IMR-90 (cell line): ENCODE results near the gene RAB27A. TPM values are rescaled to one million over a fixed set of nuclear protein-coding genes. Genes with fewer than 3 reads are reported as not detected.
A peak's percentile ranks its signal among the peaks of the same experiment; 100 is the strongest.

Source experiments
- ATAC-seq: fragments of 200-7000 bp; cut with Tn5 transposase; 2 replicates; pipeline ENCODE4 v1.9.1; 2020; ENCODE audit warnings: low read depth, mild to moderate bottlenecking, moderate library complexity
- BruUV-seq: library from RNA; stranded (reverse); fragments of 400-500 nt; replicated peaks from 2 replicates; lab custom pipeline; 2021; lab: Mats Ljungman, UMichigan
- CTCF ChIA-PET: fragments of 300-600 bp; formaldehyde crosslinking; extraction: SDS; loops from one replicate; lab custom pipeline; 2021; ENCODE audit warnings: antibody characterized with exemption; lab: Yijun Ruan, JAX
- POLR2A ChIA-PET: fragments of 300-600 bp; sonication (Branson Sonifier 250); formaldehyde crosslinking; loops from one replicate; lab custom pipeline; 2022; ENCODE audit warnings: antibody characterized with exemption; ENCODE audit not compliant: unreplicated experiment; lab: Charles Lee
- DNase-seq: peaks from one replicate; pipeline ENCODE4 v3.0.0; 2013
- H2AFZ ChIP-seq: replicated peaks from 2 replicates; pipeline ENCODE3; 2013; ENCODE audit warnings: low read length, mild to moderate bottlenecking; ENCODE audit not compliant: poor library complexity
- H2AK5ac ChIP-seq: 2 replicates; pipeline ENCODE4 v1.6.1; 2013; ENCODE audit warnings: low read depth, low read length, inconsistent platforms
- H2AK9ac ChIP-seq: replicated peaks from 2 replicates; pipeline ENCODE3; 2013; ENCODE audit warnings: mild to moderate bottlenecking, low read depth, low read length, moderate library complexity; ENCODE audit not compliant: poor library complexity
- H2BK120ac ChIP-seq: 2 replicates; pipeline ENCODE4 v1.6.1; 2013; ENCODE audit warnings: low read depth, low read length, inconsistent platforms
- H2BK15ac ChIP-seq: 3 replicates; pipeline ENCODE4 v1.6.1; 2013; ENCODE audit warnings: low read depth, low read length, inconsistent platforms
- H2BK20ac ChIP-seq: 2 replicates; pipeline ENCODE4 v1.6.1; 2013; ENCODE audit warnings: low read depth, mild to moderate bottlenecking, inconsistent platforms, low read length, moderate library complexity
- H2BK5ac ChIP-seq: 2 replicates; pipeline ENCODE4 v1.6.1; 2013; ENCODE audit warnings: mild to moderate bottlenecking, low read depth, low read length, inconsistent platforms; ENCODE audit not compliant: poor library complexity, severe bottlenecking
- H3K14ac ChIP-seq: replicated peaks from 2 replicates; pipeline ENCODE4 v1.6.1; 2013; ENCODE audit warnings: low read depth, low read length, inconsistent platforms
- H3K18ac ChIP-seq: 2 replicates; pipeline ENCODE4 v1.6.1; 2013; ENCODE audit warnings: low read depth, low read length, control low read depth
- H3K23ac ChIP-seq: 2 replicates; pipeline ENCODE4 v1.6.1; 2013; ENCODE audit warnings: low read depth, low read length, inconsistent platforms
- H3K27ac ChIP-seq: 2 replicates; pipeline ENCODE4 v1.5.1; 2013; ENCODE audit warnings: mild to moderate bottlenecking, control low read depth, low read length; ENCODE audit not compliant: insufficient read depth
- H3K27me3 ChIP-seq: 2 replicates; pipeline ENCODE4 v1.6.1; 2013; ENCODE audit warnings: low read length; ENCODE audit not compliant: control insufficient read depth, insufficient read depth
- H3K36me3 ChIP-seq: 2 replicates; pipeline ENCODE4 v1.6.1; 2013; ENCODE audit warnings: low read length, mixed read lengths; ENCODE audit not compliant: control insufficient read depth, insufficient read depth
- H3K4ac ChIP-seq: 2 replicates; pipeline ENCODE4 v1.6.1; 2013; ENCODE audit warnings: low read depth, low read length, inconsistent platforms
- H3K4me1 ChIP-seq: 2 replicates; pipeline ENCODE4 v1.6.1; 2013; ENCODE audit warnings: low read length, mixed read lengths; ENCODE audit not compliant: control insufficient read depth, insufficient read depth
- H3K4me2 ChIP-seq: 2 replicates; pipeline ENCODE4 v1.6.1; 2013; ENCODE audit warnings: low read depth, mild to moderate bottlenecking, control low read depth, low read length, moderate library complexity
- H3K4me3 ChIP-seq: 2 replicates; pipeline ENCODE4 v1.5.1; 2013; ENCODE audit warnings: low read depth, mild to moderate bottlenecking, control low read depth, low read length, moderate library complexity; ENCODE audit not compliant: insufficient read depth
- H3K56ac ChIP-seq: 2 replicates; pipeline ENCODE4 v1.6.1; 2013; ENCODE audit warnings: low read length, inconsistent platforms; ENCODE audit not compliant: insufficient read depth; ENCODE audit errors: extremely low read depth
- H3K79me1 ChIP-seq, 2 experiments: 2 replicates each; pipeline ENCODE4 v1.6.1; 2013; ENCODE audit warnings: low read length in 2 of 2, inconsistent platforms in 1 of 2, low read depth in 1 of 2
- H3K9ac ChIP-seq: 2 replicates; pipeline ENCODE4 v1.6.1; 2013; ENCODE audit warnings: low read depth, low read length, control low read depth
- H3K9me1 ChIP-seq: 2 replicates; pipeline ENCODE4 v1.6.1; 2013; ENCODE audit warnings: low read length, inconsistent platforms; ENCODE audit not compliant: insufficient read depth
- H3K9me3 ChIP-seq: 2 replicates; pipeline ENCODE4 v1.6.1; 2013; ENCODE audit warnings: low read length; ENCODE audit not compliant: control insufficient read depth, insufficient read depth
- H4K20me1 ChIP-seq: 2 replicates; pipeline ENCODE4 v1.6.1; 2013; ENCODE audit warnings: low read length, inconsistent platforms; ENCODE audit not compliant: insufficient read depth
- H4K5ac ChIP-seq: 2 replicates; pipeline ENCODE4 v1.6.1; 2013; ENCODE audit warnings: mild to moderate bottlenecking, low read depth, low read length, control low read depth
- H4K8ac ChIP-seq, 2 experiments: 2 replicates each; pipeline ENCODE4 v1.6.1; 2013; ENCODE audit warnings: low read depth in 2 of 2, low read length in 2 of 2, control low read depth in 1 of 2, inconsistent platforms in 1 of 2
- H4K91ac ChIP-seq: 2 replicates; pipeline ENCODE4 v1.6.1; 2013; ENCODE audit warnings: low read depth, low read length, inconsistent platforms; ENCODE audit not compliant: insufficient read depth
- BHLHE40 ChIP-seq: fragments of 150-350 bp; IDR thresholded peaks from 2 replicates; pipeline ENCODE4 v1.6.1; 2016; ENCODE audit warnings: mild to moderate bottlenecking, low read depth, low read length
- CEBPB ChIP-seq: IDR thresholded peaks from 2 replicates; pipeline ENCODE4 v1.6.1; 2012; ENCODE audit warnings: low read depth, low read length, improper control_type of control experiment
- CHD1 ChIP-seq: IDR thresholded peaks from 2 replicates; pipeline ENCODE4 v1.6.1; 2012; ENCODE audit warnings: low read depth, low read length, improper control_type of control experiment
- MAFK ChIP-seq: IDR thresholded peaks from 2 replicates; pipeline ENCODE4 v1.6.1; 2012; ENCODE audit warnings: low read depth, low read length, improper control_type of control experiment
- MAZ ChIP-seq: IDR thresholded peaks from 2 replicates; pipeline ENCODE4 v1.6.1; 2012; ENCODE audit warnings: low read depth, mild to moderate bottlenecking, low read length, improper control_type of control experiment, moderate library complexity, borderline replicate concordance
- MXI1 ChIP-seq: IDR thresholded peaks from 2 replicates; pipeline ENCODE4 v1.6.1; 2012; ENCODE audit warnings: low read depth, mild to moderate bottlenecking, low read length, moderate library complexity, borderline replicate concordance
- POLR2A ChIP-seq: IDR thresholded peaks from 2 replicates; pipeline ENCODE4 v1.6.1; 2012; ENCODE audit warnings: mild to moderate bottlenecking, low read depth, low read length
- RAD21 ChIP-seq: IDR thresholded peaks from 2 replicates; pipeline ENCODE4 v1.6.1; 2012; ENCODE audit warnings: low read length, improper control_type of control experiment
- RCOR1 ChIP-seq: IDR thresholded peaks from 2 replicates; pipeline ENCODE4 v1.6.1; 2012; ENCODE audit warnings: mild to moderate bottlenecking, low read length, improper control_type of control experiment; ENCODE audit not compliant: insufficient replicate concordance
- RFX5 ChIP-seq: IDR thresholded peaks from 2 replicates; pipeline ENCODE4 v1.8.0; 2012; ENCODE audit warnings: low read depth, mild to moderate bottlenecking, low read length, moderate library complexity
- SMC3 ChIP-seq: fragments of 150-350 bp; IDR thresholded peaks from 2 replicates; pipeline ENCODE4 v1.6.1; 2016; ENCODE audit warnings: low read depth, mild to moderate bottlenecking, antibody characterized with exemption, low read length, moderate library complexity
- WGBS, 2 experiments: methylation state at CpG; one replicate each; pipeline versions ENCODE4 v1.1.5 to v1.1.7; 2013; ENCODE audit warnings: missing lambda C conversion rate in 2 of 2; ENCODE audit not compliant: insufficient read length in 1 of 2; ENCODE audit errors: extremely low coverage in 2 of 2; 5-methylcytosine and 5-hydroxymethylcytosine counted together
- dilution Hi-C: fragments of 300-500 bp; cut with HindIII; formaldehyde crosslinking; loops from one replicate; pipeline ENCODE4 v1.14.3; 2018; ENCODE audit warnings: low sequenced_read_pairs; ENCODE audit not compliant: unreplicated experiment
- in situ Hi-C: fragments of 300-500 bp; cut with MboI; formaldehyde crosslinking; loops from 3 replicates; pipeline ENCODE4 v1.14.3; 2019; ENCODE audit warnings: low sequenced_read_pairs, inconsistent platforms, mixed read lengths
- intact Hi-C: fragments of 100-400 bp; cut with micrococcal nuclease; formaldehyde crosslinking; loops from 2 replicates; pipeline ENCODE4 v1.10.0; 2022
- polyA plus RNA-seq, 3 experiments: library from polyadenylated mRNA; depleted of rRNA; stranded (reverse); fragments of >200 nt; gene quantifications; 2 replicates each; pipeline ENCODE4 v1.2.3, GENCODE V29; 2012; ENCODE audit warnings: low replicate concordance in 1 of 3
- total RNA-seq: library from RNA; depleted of rRNA; stranded (reverse); fragments of >200 nt; gene quantifications from 2 replicates; pipeline ENCODE4 v1.2.3, GENCODE V29; 2012
- TF ChIP-seq, protein P1 (sequence below): fragments of 150-350 bp; IDR thresholded peaks from 2 replicates; pipeline ENCODE4 v1.6.1; 2016; ENCODE audit warnings: low read depth, mild to moderate bottlenecking, low read length, moderate library complexity, borderline replicate concordance
- TF ChIP-seq, protein P2 (sequence below): conservative IDR thresholded peaks from 2 replicates; pipeline ENCODE4 v1.5.1; 2012; ENCODE audit warnings: mild to moderate bottlenecking, low read depth, low read length, improper control_type of control experiment
- TF ChIP-seq, protein P3 (sequence below): fragments of 150-350 bp; IDR thresholded peaks from 2 replicates; pipeline ENCODE4 v1.6.1; 2017; ENCODE audit warnings: mild to moderate bottlenecking, antibody characterized with exemption, low read length, low read depth

Gene RAB27A
- total and polyA plus RNA-seq, 2 of the 4 experiments (the other 2 are of a cell fraction) = 4.8 to 13.7 TPM

GRCh38 chr15:55290528-55291057 lies 980 bp upstream of the RAB27A start:
- H2BK120ac ChIP-seq = no peak overlapping the region
- POLR2A ChIA-PET = no interaction called here
- BruUV-seq = no TSS peak
- H3K4me1 ChIP-seq = no peaks in the 10 kb centered on the region
- ATAC-seq (peak; percentile 91), DNase-seq (peak; percentile 70)
- H3K14ac ChIP-seq = 0 out of 2 replicates have a peak overlapping the region, but pooled peaks have one; percentile 43
- no peaks in the 10 kb centered on the region for H3K36me3 ChIP-seq
- peak overlapping the region; percentile 65 for H2AK9ac ChIP-seq
- no peaks in the 10 kb centered on the region for H3K9me3 ChIP-seq
- H3K27ac ChIP-seq = no peak overlapping the region; the same call in 1 of the 2 replicates
- peak overlapping the region; percentile 24 for H2AK5ac ChIP-seq
- H4K8ac ChIP-seq = peak overlapping the region; percentile 85 to 93
- H4K20me1 ChIP-seq = no peaks in the 10 kb centered on the region
- peak overlapping the region; percentile 91 for H2AFZ ChIP-seq
- peak overlapping the region; percentile 89; the same call in 1 of the 3 replicates for H2BK15ac ChIP-seq
- H4K5ac ChIP-seq = no peak overlapping the region
- H3K18ac ChIP-seq = no peak overlapping the region
- H3K4me3 ChIP-seq = peak overlapping the region; percentile 68
- peaks cover 0 to 14% of the 10 kb centered on the region in 2 experiments; a peak in 3 of 4 replicates for H3K79me1 ChIP-seq
- intact Hi-C loops (loop anchor here (1.0 to 10.0 kb wide), 4 partner anchors 69 to 1206 kb away; no protein-coding TSS in a partner anchor), in situ Hi-C loops (loop anchor here (10.0 kb wide), 1 partner anchor 144 kb away; no protein-coding TSS in a partner anchor), dilution Hi-C loops (no loop called here)
- H3K23ac ChIP-seq = no peak overlapping the region; the same call in 1 of the 2 replicates
- whole genome bisulfite sequencing, 2 experiments = 26% methylated on average over 9 of the region's 17 CpGs; no CpG with 5 or more reads in 1 of the 2 experiments
- peak overlapping the region; percentile 30; the same call in 1 of the 2 replicates for H3K4me2 ChIP-seq
- no peak overlapping the region for H4K91ac ChIP-seq
- CTCF ChIA-PET = interaction anchor here (0.5 to 1.8 kb wide), 5 partner anchors 24 to 144 kb away, joined by 3 to 7 read pairs (median 4); no protein-coding TSS in a partner anchor
- H3K9ac ChIP-seq = peak overlapping the region; percentile 95; the same call in 1 of the 2 replicates
- H3K27me3 ChIP-seq = no peaks in the 10 kb centered on the region
- 0 out of 2 replicates have a peak overlapping the region, but pooled peaks have one; percentile 50 for H3K56ac ChIP-seq
- H2BK20ac ChIP-seq = peak overlapping the region; percentile 72; the same call in 1 of the 2 replicates
- H3K4ac ChIP-seq = peak overlapping the region; percentile 76; the same call in 1 of the 2 replicates
- no peaks in the 10 kb centered on the region for H3K9me1 ChIP-seq
- peak overlapping the region; percentile 69 for H2BK5ac ChIP-seq
- TF ChIP-seq RCOR1 (no peak), POLR2A (no peak), RAD21 (peak; percentile 97), MXI1 (no peak), RFX5 (no peak), CEBPB (no peak), MAFK (no peak), SMC3 (peak; percentile 95), BHLHE40 (no peak), MAZ (no peak), CHD1 (peak; percentile 31; the same call in 1 of the 2 replicates)
- TF ChIP-seq, protein P1, sequence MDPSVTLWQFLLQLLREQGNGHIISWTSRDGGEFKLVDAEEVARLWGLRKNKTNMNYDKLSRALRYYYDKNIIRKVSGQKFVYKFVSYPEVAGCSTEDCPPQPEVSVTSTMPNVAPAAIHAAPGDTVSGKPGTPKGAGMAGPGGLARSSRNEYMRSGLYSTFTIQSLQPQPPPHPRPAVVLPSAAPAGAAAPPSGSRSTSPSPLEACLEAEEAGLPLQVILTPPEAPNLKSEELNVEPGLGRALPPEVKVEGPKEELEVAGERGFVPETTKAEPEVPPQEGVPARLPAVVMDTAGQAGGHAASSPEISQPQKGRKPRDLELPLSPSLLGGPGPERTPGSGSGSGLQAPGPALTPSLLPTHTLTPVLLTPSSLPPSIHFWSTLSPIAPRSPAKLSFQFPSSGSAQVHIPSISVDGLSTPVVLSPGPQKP = no peak
- TF ChIP-seq, protein P2, sequence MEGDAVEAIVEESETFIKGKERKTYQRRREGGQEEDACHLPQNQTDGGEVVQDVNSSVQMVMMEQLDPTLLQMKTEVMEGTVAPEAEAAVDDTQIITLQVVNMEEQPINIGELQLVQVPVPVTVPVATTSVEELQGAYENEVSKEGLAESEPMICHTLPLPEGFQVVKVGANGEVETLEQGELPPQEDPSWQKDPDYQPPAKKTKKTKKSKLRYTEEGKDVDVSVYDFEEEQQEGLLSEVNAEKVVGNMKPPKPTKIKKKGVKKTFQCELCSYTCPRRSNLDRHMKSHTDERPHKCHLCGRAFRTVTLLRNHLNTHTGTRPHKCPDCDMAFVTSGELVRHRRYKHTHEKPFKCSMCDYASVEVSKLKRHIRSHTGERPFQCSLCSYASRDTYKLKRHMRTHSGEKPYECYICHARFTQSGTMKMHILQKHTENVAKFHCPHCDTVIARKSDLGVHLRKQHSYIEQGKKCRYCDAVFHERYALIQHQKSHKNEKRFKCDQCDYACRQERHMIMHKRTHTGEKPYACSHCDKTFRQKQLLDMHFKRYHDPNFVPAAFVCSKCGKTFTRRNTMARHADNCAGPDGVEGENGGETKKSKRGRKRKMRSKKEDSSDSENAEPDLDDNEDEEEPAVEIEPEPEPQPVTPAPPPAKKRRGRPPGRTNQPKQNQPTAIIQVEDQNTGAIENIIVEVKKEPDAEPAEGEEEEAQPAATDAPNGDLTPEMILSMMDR = peak; percentile 96
- TF ChIP-seq, protein P3, sequence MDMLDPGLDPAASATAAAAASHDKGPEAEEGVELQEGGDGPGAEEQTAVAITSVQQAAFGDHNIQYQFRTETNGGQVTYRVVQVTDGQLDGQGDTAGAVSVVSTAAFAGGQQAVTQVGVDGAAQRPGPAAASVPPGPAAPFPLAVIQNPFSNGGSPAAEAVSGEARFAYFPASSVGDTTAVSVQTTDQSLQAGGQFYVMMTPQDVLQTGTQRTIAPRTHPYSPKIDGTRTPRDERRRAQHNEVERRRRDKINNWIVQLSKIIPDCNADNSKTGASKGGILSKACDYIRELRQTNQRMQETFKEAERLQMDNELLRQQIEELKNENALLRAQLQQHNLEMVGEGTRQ = no peak
